Jurkat, Clone E6-1 (cell line): ENCODE measurements around the gene MLLT10.
A peak's percentile ranks its signal among the peaks of the same experiment; 100 is the strongest.

Experiments
- DNase-seq: peaks from one replicate; pipeline ENCODE4 v3.0.0-alpha.2; 2011; ENCODE audit warnings: low read depth, low spot score
- H3K4me3 ChIP-seq: 2 replicates; pipeline ENCODE4 v1.5.1; 2011; ENCODE audit warnings: mild to moderate bottlenecking, low read length, control low read depth, moderate library complexity

The MLLT10 gene

DNA sequence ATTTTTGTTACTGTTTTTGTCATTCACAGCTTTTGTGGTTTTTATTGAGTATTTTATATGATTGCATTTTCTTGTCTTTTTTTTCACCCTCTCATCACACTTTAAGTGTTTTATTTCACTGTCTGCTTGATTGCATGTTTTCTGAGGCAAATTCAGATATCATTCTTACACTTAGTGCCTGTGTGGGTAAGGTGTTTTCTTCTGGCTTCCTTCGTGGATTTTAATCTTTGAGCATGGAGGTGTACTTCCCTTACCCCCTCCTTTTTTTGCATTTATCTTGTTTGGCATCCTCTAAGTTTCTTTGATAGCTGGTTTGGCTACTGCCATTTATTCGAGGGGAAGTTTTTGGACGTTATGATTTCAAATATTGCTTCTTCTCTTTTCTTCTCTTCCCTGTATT lies 127.9 kb downstream of the MLLT10 start:
- DNase-seq: no peak
- H3K4me3 ChIP-seq: no peak overlapping the region

GRCh38 chr10:21662635-21663034 lies 128.6 kb downstream of the MLLT10 start:
- H3K4me3 ChIP-seq: no peak overlapping the region
- DNase-seq: no peak

DNA sequence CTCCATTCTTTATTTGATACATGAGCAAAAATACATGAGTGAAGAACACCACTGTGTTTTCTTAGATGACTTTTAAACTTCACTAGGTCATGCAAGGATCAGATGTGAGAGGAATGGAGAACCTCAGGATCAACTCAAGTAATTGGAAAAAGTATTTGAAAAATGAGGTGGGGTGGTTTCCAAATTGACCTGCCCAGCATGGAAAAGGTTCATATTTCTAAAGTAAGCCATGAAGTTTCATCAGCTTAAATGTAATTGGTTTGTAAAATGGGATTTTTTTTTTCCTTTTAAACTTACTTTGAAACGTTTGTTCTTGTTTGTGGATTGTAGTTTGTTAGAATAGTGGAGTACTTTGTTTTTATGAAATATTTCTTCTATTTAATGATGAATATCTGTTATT lies 134.8 kb downstream of the MLLT10 start:
- no peak for DNase-seq

GRCh38 chr10:21670391-21670790 lies 136.4 kb downstream of the MLLT10 start:
- no peak overlapping the region for H3K4me3 ChIP-seq
- DNase-seq: no peak

More for the DNA sequence above, 134.8 kb downstream of the MLLT10 start:
- no peak overlapping the region for H3K4me3 ChIP-seq

GRCh38 chr10:21673668-21674067 lies 139.6 kb downstream of the MLLT10 start:
- H3K4me3 ChIP-seq: no peak overlapping the region
- DNase-seq: no peak

DNA sequence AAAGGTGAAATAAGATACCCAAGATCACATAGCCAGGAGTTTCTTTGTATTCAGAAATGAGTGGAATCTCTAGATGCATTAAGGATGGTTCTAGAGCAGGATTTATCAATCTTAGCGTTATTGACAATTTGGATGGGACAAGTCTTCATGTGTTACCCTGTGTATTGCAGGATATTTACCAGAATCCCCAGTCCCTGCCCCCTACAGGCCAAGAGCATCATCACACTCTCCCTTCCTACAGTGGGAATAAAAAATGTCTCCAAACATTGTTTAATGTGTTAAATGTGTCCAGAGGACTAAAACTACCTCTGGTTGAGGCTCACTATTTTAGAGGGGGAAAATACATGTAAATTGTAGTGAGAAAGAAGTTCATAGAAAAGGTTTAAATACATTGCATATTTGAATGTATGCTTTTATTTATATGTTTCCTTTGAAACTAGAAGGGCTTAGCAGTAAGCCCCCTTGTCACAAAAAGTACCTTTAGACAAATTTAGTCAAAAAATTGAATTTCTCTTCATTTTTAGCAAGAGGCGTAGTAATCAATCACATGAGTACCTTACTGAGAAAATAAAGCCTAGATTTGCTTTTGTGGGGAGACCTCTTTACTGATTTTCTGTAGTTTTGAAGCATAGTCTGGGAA lies 141.2 kb downstream of the MLLT10 start:
- H3K4me3 ChIP-seq: no peak overlapping the region
- DNase-seq: peak; percentile 48

DNA sequence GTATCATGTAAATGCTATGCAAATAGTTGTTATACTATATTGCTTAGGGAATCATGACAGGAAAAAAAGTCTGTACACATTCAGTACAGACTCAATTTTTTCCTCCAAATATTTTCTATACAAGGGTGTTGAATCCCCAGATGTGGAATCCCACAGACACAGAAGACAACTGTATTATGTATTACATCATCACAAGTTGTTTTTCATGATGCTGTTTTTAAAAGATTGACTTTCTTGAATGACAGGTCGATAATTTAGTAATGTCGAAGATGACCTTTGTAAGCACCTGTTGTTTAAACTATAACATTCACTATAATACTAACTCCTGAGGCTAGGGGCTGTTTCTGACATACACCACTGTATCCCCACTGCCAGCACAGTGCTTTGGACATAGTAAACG lies 143.5 kb downstream of the MLLT10 start:
- no peak overlapping the region for H3K4me3 ChIP-seq
- no peak for DNase-seq

GRCh38 chr10:21681156-21681555 lies 147.1 kb downstream of the MLLT10 start:
- no peak overlapping the region for H3K4me3 ChIP-seq
- DNase-seq: no peak

- no peak for DNase-seq
- H3K4me3 ChIP-seq: no peak overlapping the region
These were observed 153.4 kb downstream of the MLLT10 start for GRCh38 chr10:21687266-21688008.

GRCh38 chr10:21688009-21688332 lies 153.9 kb downstream of the MLLT10 start:
- no peak for DNase-seq
- H3K4me3 ChIP-seq: no peak overlapping the region

GRCh38 chr10:21688870-21689269 lies 154.8 kb downstream of the MLLT10 start:
- no peak overlapping the region for H3K4me3 ChIP-seq
- DNase-seq: no peak

- H3K4me3 ChIP-seq: no peak overlapping the region
- DNase-seq: no peak
These were observed 155.8 kb downstream of the MLLT10 start for GRCh38 chr10:21689881-21690280.

GRCh38 chr10:21692916-21693315 lies 158.9 kb downstream of the MLLT10 start:
- DNase-seq: no peak
- no peak overlapping the region for H3K4me3 ChIP-seq

DNA sequence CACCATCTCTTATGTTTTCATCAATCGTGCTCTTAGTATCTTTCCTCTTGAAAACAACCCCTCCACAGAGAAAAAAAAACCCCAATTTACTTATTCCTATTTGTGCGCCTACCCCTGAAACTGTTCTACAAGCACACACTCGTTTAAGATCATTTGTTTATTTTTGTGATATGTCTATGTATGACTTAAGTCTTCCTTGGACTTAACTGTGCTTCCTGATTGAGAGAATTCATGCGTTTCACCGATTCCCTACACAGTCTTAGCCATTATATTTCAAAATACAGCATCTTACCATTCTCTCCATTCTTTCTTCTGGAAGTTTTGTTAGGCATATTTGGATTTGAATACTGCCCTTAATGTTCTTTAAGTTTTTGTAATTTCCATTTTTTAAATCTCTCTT lies 159.4 kb downstream of the MLLT10 start:
- DNase-seq: no peak
- H3K4me3 ChIP-seq: no peak overlapping the region

DNA sequence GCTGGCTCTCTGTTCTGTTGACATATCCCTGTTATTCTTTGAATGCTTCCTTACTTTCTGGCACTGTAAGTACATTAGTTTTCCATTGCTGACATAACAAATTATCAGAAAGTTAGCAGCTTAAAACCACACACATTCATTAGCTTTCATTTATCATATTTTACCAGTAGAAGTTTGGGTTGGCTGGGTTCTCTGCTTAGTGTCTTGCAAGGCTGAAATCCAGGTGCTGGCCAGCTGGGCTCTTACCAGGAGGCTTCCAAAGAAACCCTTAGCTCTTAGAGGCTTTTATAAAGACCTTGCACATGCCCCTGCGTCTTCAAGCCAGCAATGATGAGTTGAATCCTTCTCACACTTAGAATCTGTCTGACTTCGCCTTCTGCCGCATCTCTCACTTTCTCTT lies 160.6 kb downstream of the MLLT10 start:
- H3K4me3 ChIP-seq: no peak overlapping the region
- no peak for DNase-seq

DNA sequence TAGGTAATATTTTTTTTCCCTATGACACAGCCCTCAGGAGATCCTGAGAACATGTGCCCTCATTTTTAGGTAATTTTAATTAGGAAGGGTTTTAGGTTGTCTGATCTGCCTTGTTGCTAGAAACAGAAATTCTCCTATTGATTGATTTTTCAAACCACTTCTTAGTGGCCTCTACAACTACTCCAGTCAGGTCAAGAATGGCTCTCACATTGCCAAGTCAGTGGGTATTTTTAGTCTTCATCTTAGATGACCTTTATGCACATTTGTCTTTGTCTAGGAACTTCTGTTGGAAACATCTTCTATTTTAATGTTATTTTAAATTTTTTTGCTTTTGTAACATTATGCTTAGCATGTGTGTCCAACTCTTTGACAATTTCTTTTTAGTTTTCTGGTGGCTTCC lies 162.3 kb downstream of the MLLT10 start:
- DNase-seq: no peak
- no peak overlapping the region for H3K4me3 ChIP-seq

DNA sequence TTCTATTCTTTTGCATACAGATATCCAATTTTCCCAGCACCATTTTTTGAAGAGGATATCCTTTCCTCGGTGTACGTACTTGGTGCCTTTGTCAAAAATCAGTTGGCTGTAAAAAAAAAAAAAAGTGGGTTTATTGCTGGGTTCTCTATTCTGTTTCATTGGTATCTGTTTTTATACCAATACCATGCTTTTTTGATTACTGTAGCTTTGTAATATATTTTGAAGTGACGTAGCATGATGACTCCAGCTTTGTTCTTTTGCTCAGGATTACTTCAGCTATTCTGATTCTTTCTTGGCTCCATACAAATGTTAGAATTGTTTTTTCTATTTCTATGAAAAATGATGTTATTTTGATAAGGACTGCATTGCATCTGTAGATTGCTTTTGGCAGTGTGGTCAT lies 165.5 kb downstream of the MLLT10 start:
- H3K4me3 ChIP-seq: no peak overlapping the region
- no peak for DNase-seq

GRCh38 chr10:21700474-21700873 lies 166.4 kb downstream of the MLLT10 start:
- no peak for DNase-seq
- H3K4me3 ChIP-seq: no peak overlapping the region

DNA sequence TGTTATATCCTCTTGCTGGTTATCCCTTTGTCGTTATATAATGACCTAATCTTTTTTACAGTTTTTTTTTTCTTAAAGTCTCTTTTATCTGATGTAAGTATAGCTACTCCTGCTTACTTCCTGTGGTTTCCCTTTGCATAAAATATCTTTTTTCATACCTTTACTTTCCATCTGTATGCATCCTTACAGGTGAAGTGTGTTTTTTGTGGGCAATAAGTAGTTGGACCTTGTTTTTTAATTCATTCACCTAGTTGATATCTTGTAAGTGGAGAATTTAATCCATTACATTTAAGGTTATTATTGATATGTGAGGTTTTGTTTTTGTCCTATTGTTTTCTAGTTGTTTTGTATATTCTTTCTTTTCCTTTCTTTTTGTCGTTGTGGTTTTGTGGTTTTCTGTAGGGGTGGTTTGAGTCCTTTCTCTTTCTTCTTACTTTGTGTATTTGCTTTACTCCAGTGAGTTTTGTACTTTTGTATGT lies 168.6 kb downstream of the MLLT10 start:
- peak; percentile 71 for DNase-seq
- no peak overlapping the region for H3K4me3 ChIP-seq

DNA sequence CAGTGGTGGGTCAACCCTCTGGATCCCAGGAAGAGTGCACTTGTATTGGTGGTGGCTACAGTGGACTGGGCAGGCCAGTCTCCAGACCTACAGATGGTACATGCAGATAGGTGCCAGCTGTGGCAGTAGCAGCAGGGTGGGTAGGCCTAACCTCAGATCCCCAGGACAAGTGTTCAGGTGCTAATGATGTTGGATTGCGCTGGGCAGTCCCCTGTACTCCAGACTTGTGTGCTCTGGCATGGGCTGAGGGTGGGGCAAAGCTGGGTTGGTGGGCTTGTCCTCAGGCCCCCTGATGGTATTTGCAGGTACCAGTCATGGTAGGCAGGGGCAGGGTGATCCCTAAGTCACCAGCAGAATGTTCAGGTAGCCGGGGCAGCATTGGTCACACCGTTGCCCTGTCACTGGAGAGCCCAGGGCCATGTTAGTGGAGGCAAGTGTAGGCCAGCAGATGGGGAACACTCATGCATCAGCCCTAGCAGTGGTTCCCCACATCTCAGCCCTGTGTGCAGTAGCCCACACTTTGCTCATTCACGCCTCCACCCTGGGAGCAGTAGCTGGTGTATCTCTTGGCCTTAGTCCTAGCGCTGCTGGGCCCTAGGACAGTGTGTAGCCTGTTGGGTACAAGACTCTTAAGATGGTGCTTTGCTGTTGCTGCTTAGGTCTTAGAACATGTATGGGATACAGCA lies 171.3 kb downstream of the MLLT10 start:
- no peak for DNase-seq
- H3K4me3 ChIP-seq: no peak overlapping the region

- DNase-seq: no peak
- H3K4me3 ChIP-seq: no peak overlapping the region
These were observed 171.8 kb downstream of the MLLT10 start for GRCh38 chr10:21705828-21706176.
